ENCODE results near the gene FANCD2.

DNA sequence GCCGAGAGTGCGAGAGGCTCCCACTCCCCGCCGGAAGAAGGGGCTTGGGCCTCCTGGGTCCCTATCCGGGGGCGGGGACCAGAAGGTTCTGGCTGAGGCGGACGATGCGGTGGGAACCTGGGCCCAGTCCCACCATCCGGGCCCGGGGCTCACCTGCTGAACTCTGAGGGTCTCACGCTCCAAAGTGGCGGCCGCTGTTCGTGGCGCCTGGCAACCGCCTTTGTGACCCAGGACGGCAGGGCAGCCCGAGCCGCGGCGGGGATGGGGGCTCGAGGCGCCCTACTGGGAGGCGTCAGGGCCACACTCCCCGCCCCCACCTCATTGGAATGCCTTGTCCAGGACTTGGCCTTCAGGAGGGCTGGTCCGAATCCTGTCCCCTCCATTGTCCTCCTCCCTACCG, 81.9 kb downstream of the FANCD2 start, which contains the start of gene FANCD2OS:
- TF ChIP-seq, protein P1, sequence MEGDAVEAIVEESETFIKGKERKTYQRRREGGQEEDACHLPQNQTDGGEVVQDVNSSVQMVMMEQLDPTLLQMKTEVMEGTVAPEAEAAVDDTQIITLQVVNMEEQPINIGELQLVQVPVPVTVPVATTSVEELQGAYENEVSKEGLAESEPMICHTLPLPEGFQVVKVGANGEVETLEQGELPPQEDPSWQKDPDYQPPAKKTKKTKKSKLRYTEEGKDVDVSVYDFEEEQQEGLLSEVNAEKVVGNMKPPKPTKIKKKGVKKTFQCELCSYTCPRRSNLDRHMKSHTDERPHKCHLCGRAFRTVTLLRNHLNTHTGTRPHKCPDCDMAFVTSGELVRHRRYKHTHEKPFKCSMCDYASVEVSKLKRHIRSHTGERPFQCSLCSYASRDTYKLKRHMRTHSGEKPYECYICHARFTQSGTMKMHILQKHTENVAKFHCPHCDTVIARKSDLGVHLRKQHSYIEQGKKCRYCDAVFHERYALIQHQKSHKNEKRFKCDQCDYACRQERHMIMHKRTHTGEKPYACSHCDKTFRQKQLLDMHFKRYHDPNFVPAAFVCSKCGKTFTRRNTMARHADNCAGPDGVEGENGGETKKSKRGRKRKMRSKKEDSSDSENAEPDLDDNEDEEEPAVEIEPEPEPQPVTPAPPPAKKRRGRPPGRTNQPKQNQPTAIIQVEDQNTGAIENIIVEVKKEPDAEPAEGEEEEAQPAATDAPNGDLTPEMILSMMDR (IDR thresholded peaks at IDR 0.05; ENCODE audit: low read length), result no peak
- TF ChIP-seq EZH2phosphoT487 (IDR thresholded peaks at IDR 0.05; ENCODE audit: low read length) (no peak), EZH2 (optimal IDR thresholded peaks at IDR 0.05; ENCODE audit: low read depth, low read length) (no peak)

All from MM.1S (cell line).